Activated naive CD8-positive, alpha-beta T cell treated with anti-CD3 and anti-CD28 coated beads for 36 hours (primary cell): ENCODE results near the gene SYNE1. TPM values are rescaled to one million over a fixed set of nuclear protein-coding genes. Genes with fewer than 3 reads are reported as not detected.

Experiments
- DNase-seq: peaks from one replicate; pipeline ENCODE4 v3.0.0; 2021
- H3K27ac Mint-ChIP-seq: one replicate; pipeline ENCODE4 v1.8.0; 2022; ENCODE audit warnings: mild to moderate bottlenecking, moderate library complexity, mixed read lengths
- H3K27me3 Mint-ChIP-seq: one replicate; pipeline ENCODE4 v1.8.0; 2022; ENCODE audit warnings: mild to moderate bottlenecking, mixed read lengths
- H3K36me3 Mint-ChIP-seq: one replicate; pipeline ENCODE4 v1.8.0; 2021; ENCODE audit warnings: mild to moderate bottlenecking, mixed read lengths
- H3K4me1 Mint-ChIP-seq: one replicate; pipeline ENCODE4 v1.8.0; 2021; ENCODE audit warnings: mixed read lengths
- H3K4me3 Mint-ChIP-seq: one replicate; pipeline ENCODE4 v1.8.0; 2022; ENCODE audit warnings: mild to moderate bottlenecking, moderate library complexity, mixed read lengths
- H3K9me3 Mint-ChIP-seq: one replicate; pipeline ENCODE4 v1.8.0; 2022; ENCODE audit warnings: mixed read lengths
- total RNA-seq, 2 experiments: library from RNA; stranded (reverse); gene quantifications; one replicate each; pipeline ENCODE4 v1.2.3, GENCODE V29; 2021

Gene SYNE1
- total RNA-seq, 2 experiments from 2014 or later: 21.9 to 26.7 TPM

DNA sequence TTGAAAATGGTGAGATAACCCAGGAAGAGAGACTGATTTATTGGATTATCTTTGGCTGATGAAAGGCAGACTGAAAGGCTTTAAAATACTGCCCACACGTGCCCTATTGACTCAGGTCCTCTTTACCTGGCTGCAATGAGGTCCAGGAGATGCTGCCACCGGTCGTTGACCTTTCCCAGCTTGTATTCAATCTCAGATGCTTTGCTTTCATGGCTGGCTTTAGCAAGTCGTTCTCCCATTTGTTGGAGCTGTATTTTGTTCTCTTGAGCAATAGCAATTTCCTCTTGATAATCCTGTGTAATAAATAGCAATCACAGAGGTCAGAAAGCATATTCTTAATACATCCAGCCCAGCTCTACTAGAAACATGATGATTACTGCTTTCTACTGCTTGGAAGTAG lies 460.9 kb downstream of the SYNE1 start:
- peaks cover 43% of the 10 kb centered on the region for H3K36me3 Mint-ChIP-seq
- H3K27me3 Mint-ChIP-seq: no peaks in the 10 kb centered on the region
- H3K27ac Mint-ChIP-seq: no peak overlapping the region
- peaks cover 5% of the 10 kb centered on the region for H3K9me3 Mint-ChIP-seq
- H3K4me1 Mint-ChIP-seq: peaks cover 20% of the 10 kb centered on the region
- no peak for DNase-seq
- H3K4me3 Mint-ChIP-seq: no peak overlapping the region

DNA sequence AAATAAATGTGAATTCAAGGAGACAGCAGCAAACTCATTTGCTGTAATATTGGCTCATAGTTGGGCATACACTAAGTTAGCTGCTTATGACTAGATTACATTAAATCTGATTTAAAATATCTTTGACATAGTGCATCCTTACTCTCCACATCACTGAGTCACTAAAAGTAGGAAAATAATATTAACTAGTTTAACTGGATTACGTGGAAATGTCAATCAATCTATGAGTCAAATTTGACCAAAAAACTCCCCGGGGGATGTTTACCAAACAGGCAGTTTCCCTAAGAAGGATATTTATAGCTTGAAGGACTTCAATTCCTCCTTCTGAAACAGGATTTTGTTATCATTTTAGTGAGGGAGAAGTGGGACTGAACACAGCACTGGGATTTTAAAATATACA lies 463.2 kb downstream of the SYNE1 start:
- Mint-ChIP-seq H3K27ac (no peak overlapping the region), H3K36me3 (peaks cover 50% of the 10 kb centered on the region), H3K9me3 (peaks cover 14% of the 10 kb centered on the region), H3K4me3 (no peak overlapping the region), H3K4me1 (peaks cover 23% of the 10 kb centered on the region), H3K27me3 (no peaks in the 10 kb centered on the region)
- DNase-seq: no peak

DNA sequence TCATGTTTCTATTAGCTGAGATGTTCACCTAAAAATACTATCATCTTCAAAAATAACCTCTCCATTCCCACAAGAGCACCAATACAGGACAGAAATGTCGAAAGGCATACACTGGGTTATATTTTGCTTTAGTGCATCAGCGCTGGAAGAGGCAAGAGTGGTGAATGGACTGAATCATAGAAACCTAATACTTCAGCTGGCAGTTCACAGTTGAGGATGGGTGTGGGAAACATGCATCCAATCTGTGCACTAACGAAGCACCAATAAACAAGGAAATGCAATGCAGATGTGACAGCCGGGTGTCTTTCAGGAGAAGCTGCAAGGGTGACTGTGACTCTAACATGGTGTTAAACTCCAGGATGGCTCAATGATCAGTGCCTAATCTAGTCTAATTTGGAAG lies 463.8 kb downstream of the SYNE1 start:
- Mint-ChIP-seq H3K4me3 (no peak overlapping the region), H3K36me3 (peaks cover 53% of the 10 kb centered on the region), H3K9me3 (peaks cover 14% of the 10 kb centered on the region), H3K4me1 (peaks cover 25% of the 10 kb centered on the region), H3K27ac (no peak overlapping the region), H3K27me3 (no peaks in the 10 kb centered on the region)
- DNase-seq: no peak

DNA sequence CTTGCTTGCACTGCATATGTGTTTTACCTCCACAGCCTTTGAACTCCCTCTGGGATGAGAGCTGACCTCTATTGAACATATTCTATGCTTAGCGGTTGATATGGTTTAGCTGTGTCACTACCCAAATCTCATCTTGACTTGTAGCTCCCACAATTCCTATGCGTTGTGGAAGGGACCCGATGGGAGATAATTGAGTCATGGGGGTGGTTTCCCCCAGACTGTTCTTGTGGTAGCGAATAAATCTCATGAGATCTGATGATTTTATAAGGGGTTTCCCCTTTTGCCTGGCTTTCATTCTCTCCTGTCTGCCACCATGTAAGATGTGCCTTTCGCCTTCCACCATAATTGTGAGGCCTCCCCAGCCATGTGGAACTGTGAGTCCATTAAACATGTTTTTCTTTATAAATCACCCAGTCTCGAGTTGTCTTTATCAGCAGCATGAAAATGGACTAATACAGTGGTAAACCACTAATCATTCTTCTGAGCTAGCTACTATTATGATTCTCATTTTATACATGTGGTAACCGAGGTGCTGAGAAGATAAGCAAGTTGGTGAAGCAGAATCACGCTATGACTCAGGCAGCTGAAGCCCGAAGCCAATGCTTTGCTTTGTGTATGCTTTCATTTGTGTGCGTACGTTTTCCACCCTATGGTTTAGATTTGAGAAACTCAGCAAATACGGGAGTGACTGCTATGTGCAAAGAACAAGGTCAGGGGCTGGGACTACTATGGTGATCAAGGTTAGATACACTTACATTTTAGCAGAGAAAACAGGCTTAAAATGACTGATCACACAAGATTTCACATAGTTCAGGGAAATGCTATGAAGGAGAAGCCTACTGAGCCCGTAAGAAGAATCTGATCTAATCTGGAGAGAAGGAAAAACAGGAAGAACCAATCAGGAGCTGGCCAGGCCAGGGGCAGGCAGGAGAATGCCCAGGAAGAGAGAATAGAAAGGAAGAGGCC lies 466.2 kb downstream of the SYNE1 start:
- H3K4me1 Mint-ChIP-seq: peaks cover 27% of the 10 kb centered on the region

DNA sequence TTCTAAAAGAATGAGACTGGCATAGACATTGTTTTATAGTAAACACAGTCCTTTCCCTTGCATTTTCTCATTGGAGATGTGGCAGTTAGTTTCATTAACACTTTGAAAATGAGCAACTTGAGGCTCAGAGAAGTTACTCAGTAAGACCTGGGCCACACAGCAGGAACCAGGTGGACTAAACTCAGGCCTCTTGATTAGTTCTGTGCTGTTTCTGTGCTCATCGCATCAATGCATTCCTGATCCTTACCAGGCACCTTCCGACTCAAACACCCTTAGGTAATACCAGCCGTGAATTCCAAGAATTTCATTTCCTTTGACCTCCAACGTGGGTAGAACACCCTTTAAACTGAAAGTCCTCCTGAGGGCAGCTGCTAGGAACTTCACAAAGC lies 466.9 kb downstream of the SYNE1 start:
- Mint-ChIP-seq H3K27me3 (no peaks in the 10 kb centered on the region), H3K9me3 (peaks cover 14% of the 10 kb centered on the region), H3K4me3 (no peak overlapping the region), H3K4me1 (peaks cover 22% of the 10 kb centered on the region), H3K36me3 (peaks cover 53% of the 10 kb centered on the region), H3K27ac (peak overlapping the region; percentile 80)
- DNase-seq: no peak

More for the DNA sequence above, 466.2 kb downstream of the SYNE1 start:
- Mint-ChIP-seq H3K27me3 (no peaks in the 10 kb centered on the region), H3K4me3 (peak overlapping the region; percentile 22), H3K9me3 (peaks cover 14% of the 10 kb centered on the region), H3K36me3 (peaks cover 54% of the 10 kb centered on the region), H3K27ac (peak overlapping the region; percentile 80)
- peak; percentile 42 for DNase-seq

DNA sequence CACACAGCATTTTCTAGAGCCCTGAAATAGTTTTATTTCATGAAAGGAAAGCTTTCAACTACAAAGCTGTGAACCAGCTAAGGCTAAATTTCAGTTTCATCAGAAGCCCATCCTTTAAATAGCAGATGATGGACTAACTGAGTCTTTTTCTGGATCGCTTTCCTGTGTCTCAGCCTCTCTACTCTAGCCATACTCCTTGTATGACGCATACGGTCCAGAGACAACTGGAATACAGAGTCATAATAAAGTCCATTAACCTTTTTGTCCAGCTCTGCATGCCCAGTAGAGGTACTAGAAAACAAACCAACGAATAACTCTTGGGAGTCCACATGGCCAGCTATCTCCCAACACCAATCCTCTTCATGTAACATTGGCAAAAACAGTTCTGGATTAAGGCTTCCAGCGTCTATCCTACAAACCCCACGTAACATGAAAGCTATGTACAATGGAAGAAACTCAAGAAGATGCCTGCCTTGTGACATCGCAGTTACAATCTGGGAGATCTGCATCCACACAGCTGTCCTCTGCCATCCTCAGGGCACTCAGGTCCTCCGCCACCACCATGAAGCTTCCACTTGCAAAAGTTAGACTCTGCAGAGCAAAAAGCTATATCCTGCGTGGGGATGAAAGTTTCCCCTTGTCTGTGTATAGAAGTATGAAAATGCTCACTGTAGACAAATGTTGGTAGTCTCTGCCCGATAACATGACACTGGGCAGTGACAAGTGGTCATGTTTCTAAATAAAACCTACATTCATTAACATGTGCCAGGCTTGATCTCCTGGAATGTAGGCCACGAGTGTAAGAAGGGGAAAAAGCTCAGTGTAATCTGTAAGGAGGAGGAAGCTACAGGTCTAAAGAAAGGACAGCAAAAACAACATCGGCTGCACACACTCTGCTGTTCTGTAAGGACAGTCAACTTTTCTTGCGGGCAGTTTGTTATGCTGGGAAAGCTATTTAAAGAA lies 469.2 kb downstream of the SYNE1 start:
- Mint-ChIP-seq H3K36me3 (peaks cover 37% of the 10 kb centered on the region), H3K9me3 (peaks cover 14% of the 10 kb centered on the region), H3K27ac (peak overlapping the region; percentile 61), H3K4me3 (no peak overlapping the region), H3K4me1 (peaks cover 22% of the 10 kb centered on the region), H3K27me3 (no peaks in the 10 kb centered on the region)
- no peak for DNase-seq

DNA sequence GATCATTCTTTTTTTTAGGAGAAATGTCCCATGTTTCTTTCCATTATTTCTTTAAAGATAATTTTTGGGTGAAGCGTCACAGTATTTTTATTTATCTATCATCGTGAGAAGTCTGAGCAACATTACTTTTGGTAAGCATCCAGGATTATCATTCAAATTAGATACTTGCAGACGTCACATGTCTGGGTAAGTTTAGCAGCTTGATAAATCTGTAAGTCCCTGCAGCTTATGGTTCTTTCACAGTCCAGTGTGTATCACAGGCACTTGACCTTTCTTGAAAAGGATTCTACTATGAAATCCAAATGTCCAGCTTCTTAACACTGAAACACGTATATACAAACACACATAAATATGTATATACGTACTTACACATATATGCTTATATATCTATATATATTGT lies 470.3 kb downstream of the SYNE1 start:
- Mint-ChIP-seq H3K9me3 (peaks cover 12% of the 10 kb centered on the region), H3K27ac (no peak overlapping the region), H3K36me3 (peaks cover 34% of the 10 kb centered on the region), H3K4me3 (no peak overlapping the region), H3K4me1 (peaks cover 26% of the 10 kb centered on the region), H3K27me3 (no peaks in the 10 kb centered on the region)
- DNase-seq: no peak

DNA sequence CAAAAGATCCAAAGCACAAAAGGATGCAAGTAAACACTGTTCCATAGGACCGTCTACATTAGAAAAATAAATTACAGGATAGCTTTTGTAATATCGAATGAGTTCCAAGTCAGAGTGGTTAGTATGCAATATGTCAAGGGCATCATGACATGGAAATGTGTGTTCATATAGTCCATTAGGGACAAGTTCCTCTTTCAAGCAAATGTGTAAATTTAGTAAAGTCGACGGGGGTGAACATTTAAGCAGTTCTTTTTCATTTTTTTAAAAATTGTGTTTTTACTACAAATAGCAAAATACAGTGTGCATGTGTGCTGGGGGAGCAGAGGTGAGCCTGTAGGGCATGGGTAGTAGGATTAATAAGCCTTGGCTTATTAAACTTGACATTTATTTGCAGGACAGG lies 470.7 kb downstream of the SYNE1 start:
- Mint-ChIP-seq H3K36me3 (peaks cover 30% of the 10 kb centered on the region), H3K27me3 (no peaks in the 10 kb centered on the region), H3K9me3 (peaks cover 12% of the 10 kb centered on the region), H3K4me3 (no peak overlapping the region), H3K4me1 (peaks cover 30% of the 10 kb centered on the region), H3K27ac (no peak overlapping the region)
- DNase-seq: no peak

DNA sequence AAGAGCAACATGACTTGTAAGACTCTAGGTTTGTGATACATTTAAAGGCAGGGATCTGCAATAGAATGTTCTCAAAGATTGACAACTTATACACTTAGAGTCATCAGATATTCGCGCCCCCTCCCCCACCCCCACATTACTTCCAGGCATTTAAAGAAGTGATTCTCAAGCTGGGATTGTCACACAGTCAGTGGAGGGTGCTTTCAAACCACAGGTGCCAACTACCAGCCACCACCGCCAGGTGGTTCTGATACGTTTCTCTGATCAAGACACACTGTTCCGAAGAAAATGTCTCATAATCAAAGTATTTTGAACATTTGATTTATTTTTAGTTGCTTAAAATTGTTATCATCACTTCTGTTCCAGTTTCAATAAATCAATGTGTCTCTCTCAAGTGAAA lies 472.2 kb downstream of the SYNE1 start:
- DNase-seq: no peak
- Mint-ChIP-seq H3K4me3 (no peak overlapping the region), H3K36me3 (peaks cover 19% of the 10 kb centered on the region), H3K9me3 (no peaks in the 10 kb centered on the region), H3K27ac (no peak overlapping the region), H3K4me1 (peaks cover 25% of the 10 kb centered on the region), H3K27me3 (no peaks in the 10 kb centered on the region)

DNA sequence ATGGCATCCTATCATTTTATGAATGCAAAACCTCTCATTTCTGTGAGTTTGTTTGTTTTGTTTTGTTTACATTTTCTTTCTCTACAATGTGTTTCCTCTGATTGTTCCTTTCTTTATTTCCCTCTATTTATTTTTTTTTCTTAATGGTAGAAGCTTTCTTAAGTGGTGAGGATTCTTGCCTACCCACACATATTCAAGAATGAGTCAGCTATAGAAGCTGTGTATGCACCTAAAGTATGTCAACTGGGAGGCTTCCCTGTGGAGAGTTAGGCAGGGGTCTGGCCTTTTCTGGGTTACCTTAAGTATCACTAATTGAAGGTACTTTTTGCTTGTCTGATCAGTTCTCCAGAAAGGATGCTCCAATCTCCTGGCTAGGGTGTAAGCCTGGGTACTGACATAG lies 475.7 kb downstream of the SYNE1 start:
- no peak overlapping the region for H3K4me3 Mint-ChIP-seq
- H3K36me3 Mint-ChIP-seq: peaks cover 11% of the 10 kb centered on the region
- no peak for DNase-seq
- no peaks in the 10 kb centered on the region for H3K9me3 Mint-ChIP-seq
- H3K27ac Mint-ChIP-seq: peak overlapping the region; percentile 59
- H3K27me3 Mint-ChIP-seq: no peaks in the 10 kb centered on the region
- peaks cover 18% of the 10 kb centered on the region for H3K4me1 Mint-ChIP-seq

DNA sequence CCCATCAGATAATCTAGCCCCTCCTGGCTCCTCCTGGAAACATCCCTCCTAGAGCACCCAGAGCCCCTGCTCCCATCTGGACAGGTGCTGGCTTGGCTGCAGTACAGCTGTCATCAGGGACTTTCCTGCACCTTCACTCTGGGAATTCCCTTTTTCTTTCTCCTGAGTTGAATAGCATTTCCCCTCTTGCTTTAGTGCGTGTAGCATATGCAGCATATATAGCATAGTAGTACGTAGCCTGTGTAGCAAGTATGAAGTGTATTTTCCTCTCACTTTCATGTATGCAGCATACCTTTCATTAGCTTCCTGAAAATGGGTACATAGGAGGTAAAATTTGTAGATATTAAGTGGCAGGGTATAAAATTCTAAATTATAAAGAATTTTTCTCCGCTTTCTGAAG lies 476.8 kb downstream of the SYNE1 start:
- H3K27ac Mint-ChIP-seq: peak overlapping the region; percentile 82
- no peaks in the 10 kb centered on the region for H3K27me3 Mint-ChIP-seq
- peaks cover 18% of the 10 kb centered on the region for H3K4me1 Mint-ChIP-seq
- H3K4me3 Mint-ChIP-seq: no peak overlapping the region
- H3K9me3 Mint-ChIP-seq: no peaks in the 10 kb centered on the region
- no peak for DNase-seq
- peaks cover 11% of the 10 kb centered on the region for H3K36me3 Mint-ChIP-seq

DNA sequence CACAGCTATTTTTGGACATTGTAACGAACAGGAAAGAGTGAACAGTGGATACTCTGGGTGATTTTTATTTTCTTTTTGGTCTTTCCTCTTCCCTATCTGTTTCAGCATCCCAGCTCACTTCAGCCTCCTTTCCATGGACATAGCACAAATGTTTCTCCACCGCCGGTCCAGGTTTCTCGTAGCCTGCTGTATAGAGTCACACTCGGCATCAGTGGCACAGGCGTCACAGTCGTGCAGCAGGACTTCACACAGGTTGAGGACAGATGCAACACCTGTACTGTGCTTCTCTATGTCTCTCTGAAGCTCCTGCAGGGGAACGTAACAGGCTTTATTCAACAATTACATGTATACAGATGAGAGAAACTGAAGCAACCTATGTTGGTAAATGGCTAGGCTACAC lies 481.4 kb downstream of the SYNE1 start:
- no peak for DNase-seq
- peaks cover 8% of the 10 kb centered on the region for H3K36me3 Mint-ChIP-seq
- H3K4me3 Mint-ChIP-seq: no peak overlapping the region
- H3K27ac Mint-ChIP-seq: no peak overlapping the region
- peaks cover 9% of the 10 kb centered on the region for H3K4me1 Mint-ChIP-seq
- H3K27me3 Mint-ChIP-seq: no peaks in the 10 kb centered on the region
- no peaks in the 10 kb centered on the region for H3K9me3 Mint-ChIP-seq

DNA sequence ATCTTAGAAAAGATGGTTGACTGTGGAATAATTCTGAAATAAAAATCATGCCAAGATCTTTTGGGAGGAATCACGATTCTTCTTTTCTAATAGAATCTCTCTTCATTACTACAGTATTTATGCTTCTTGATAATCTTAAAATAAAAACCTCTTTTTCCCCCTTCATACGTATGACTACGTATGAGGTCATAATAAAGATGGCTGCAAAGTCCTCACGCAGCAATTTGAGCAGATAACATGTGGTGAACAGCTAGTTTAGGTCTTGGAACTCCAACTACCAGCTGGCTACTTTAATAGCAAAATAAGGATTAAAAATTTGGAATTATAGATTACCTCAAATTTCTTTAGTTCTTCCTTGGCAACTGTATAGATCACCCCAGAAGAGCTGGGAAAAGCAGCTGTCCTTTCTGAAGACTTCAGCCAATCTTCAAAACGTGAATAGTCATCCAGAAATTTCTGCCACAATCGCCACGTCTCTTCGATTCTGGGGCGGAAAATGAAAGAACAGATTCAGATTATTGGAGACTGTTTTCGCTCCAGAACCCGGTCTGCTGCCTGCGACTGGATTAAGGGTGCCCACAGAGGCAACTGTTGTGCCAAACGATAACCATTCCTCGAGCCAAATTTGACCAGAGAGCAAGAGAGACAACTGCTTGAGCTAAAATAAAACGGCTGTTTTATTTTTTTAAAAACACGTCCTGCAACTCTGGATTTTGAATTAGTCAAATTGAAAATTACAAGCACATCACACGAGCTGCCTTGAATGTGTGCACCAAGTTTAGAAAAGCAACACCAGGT lies 482.4 kb downstream of the SYNE1 start:
- peaks cover 9% of the 10 kb centered on the region for H3K36me3 Mint-ChIP-seq
- no peak overlapping the region for H3K4me3 Mint-ChIP-seq
- H3K9me3 Mint-ChIP-seq: no peaks in the 10 kb centered on the region
- no peak overlapping the region for H3K27ac Mint-ChIP-seq
- peaks cover 3% of the 10 kb centered on the region for H3K4me1 Mint-ChIP-seq
- DNase-seq: no peak
- no peaks in the 10 kb centered on the region for H3K27me3 Mint-ChIP-seq

DNA sequence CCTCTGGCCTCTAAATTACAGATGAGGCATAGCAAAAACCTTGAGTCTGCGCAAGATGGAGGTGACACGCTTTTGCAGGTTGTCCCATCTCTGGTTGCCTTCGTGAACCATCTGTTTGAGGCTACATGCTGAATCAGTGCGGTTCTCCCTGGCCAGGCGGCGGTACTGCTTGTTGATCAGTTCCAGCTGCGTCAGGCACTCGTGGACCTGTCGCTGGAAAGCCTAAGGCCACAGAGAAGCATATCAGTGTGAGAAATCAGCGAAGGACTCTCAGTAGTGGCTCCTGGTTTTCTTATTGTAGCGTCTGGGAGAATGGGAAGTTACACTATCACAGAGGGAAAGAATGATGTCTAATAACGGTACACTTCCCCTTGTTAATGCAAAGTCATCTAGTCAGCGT lies 485.2 kb downstream of the SYNE1 start:
- DNase-seq: no peak
- Mint-ChIP-seq H3K4me3 (no peak overlapping the region), H3K27ac (peak overlapping the region; percentile 21), H3K9me3 (no peaks in the 10 kb centered on the region), H3K27me3 (no peaks in the 10 kb centered on the region), H3K4me1 (peaks cover 3% of the 10 kb centered on the region), H3K36me3 (peaks cover 11% of the 10 kb centered on the region)
